Effector CD8-positive, alpha-beta T cell (primary cell): ENCODE measurements around the gene CELF2.

ENCODE experiments used
- DNase-seq: peaks from one replicate; lab custom pipeline; 2025; lab: John Stamatoyannopoulos, UW

The CELF2 gene

DNA sequence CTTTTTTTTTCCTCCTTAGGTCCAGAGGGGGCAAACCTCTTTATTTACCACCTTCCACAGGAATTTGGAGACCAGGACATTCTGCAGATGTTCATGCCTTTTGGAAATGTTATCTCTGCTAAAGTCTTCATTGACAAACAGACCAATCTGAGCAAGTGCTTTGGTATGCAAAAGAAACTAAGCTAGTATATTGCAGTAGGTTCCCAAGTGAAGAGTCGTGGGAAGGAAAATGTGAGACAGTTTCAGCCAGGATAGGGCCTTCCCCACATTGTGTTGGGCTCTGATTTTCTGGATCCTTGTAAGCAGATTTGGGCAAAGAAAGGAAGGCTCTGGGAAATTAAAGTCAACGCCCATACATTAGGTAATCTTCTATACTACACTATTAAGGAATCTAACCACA lies 308.1 kb downstream of the CELF2 start:
- no peak for DNase-seq

DNA sequence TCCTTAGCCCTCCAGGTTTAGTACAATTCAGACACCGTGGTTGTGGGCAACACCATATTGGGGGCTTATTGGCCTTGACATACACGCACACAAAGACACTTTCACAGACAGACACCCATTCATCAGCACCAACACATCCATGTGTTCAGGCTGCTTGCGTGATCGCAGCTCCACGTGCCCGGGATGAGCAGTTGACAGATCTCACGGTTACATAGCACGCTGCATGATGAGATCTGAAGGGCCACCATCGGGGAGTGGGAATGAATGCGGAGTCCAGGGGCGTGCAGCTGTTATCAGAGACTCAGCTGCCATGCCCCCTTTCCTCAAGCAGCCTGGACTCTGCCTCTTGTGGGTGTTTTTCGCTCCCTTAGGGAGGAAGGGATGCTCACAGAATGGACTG lies 308.6 kb downstream of the CELF2 start:
- DNase-seq = no peak

- no peak for DNase-seq
Observed at GRCh38 chr10:11326913-11327616, 309.4 kb downstream of the CELF2 start.

DNA sequence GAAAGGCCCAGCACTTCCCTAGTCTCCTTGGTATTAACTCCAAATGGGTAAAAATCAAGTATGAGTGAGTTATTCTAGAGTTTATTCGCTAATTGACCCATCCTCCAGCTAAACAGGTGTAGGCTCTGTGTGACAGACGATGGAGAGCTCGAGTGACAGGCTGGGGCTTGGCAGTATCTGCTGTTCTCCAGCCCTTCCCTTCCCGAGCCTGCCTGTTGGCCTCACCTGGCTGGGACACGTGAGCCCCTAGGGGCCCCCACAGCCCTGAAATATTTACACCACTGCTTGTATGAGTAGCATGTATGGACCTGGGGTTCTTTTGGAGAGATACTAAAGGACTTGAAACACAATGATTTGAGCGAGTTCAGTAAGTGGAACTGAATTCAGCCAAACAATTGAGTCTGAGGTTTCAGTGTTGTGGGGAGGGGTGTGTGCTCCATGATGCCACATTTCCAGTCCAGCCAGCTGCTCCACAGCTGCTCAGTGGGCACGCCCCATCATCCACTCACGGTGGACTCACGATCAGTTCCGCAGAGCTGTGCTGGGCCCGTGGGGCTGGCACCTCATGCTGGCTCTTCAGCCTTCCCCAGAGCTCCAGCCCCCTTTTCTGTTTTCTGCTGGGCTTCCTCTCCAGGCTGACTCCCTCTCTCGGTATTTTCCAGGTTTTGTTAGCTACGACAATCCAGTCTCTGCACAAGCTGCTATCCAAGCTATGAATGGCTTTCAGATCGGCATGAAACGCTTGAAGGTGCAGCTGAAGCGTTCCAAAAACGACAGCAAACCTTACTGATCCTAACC lies 310.8 kb downstream of the CELF2 start:
- DNase-seq = no peak

DNA sequence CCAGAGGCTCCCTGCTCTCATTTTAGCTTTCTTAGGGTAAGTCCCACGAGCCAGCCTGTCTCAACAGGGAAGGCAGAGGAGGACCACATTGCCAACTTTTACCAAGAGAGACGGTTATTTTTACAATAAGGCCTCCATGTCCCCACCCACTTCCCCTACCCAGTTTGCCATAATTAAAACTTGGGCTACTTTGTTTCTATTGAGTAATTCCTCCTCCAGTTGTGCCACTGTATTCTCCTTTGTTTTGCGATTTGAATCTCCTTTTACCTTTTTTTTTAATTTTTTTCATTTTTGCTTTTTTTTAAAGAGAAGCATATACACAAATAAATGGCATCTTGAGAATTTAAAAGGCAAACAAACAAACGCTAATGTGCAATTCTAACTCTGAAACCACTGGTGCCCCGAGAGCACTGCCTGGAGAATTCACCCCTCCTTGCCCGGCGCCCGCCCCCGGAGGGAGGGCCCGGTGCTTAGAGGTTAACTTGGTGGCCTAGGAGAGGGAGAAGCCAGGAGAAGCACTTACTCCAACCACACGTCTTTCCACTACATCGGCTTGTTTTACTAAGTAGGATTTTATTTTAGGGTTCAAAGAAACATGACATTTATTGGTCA lies 311.5 kb downstream of the CELF2 start:
- no peak for DNase-seq

GRCh38 chr10:11330383-11331045 lies 312.8 kb downstream of the CELF2 start:
- no peak for DNase-seq

- no peak for DNase-seq
Observed at GRCh38 chr10:11331046-11331577, 313.4 kb downstream of the CELF2 start.

DNA sequence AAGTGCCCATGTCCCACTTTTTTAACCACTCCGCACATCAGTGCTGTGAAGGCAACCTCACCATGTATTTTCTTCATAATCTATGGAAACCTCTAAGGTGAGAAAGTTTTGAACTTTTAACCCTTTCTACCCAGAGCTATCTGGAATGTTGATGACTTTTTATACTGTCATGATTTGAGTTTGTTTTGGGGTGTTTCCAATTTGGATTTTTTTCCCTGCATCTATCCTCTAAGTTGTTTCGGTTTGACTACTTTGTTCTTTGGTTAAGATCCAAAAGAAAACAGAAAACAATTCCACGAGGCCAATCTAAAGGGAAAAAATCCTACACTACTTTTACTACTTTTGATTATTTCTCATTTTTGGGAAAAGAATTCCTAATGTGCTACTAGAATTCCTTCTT lies 314.1 kb downstream of the CELF2 start:
- DNase-seq = no peak

DNA sequence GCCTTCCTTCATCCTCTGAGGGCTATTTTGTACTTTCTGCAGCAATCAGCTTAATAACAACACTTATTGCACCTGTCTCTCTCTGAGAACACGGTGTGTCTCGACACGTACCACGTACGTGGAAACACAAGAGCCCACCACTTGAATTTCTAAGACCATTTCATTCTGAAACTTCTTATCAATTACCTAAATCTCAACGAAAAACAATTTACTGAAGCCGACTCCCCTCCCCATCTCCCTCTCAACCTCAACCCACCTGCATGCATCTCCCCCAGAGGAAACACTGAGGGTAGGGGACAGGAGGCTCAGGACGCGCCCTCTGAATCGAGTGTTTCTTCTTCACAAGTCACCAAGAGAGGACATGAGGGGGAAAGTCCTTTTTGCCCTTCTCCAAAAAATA lies 315.2 kb downstream of the CELF2 start:
- DNase-seq = no peak

- DNase-seq = no peak
Observed at GRCh38 chr10:11334436-11334835, 316.8 kb downstream of the CELF2 start.

GRCh38 chr10:11335167-11335652 lies 317.5 kb downstream of the CELF2 start:
- no peak for DNase-seq

- DNase-seq = no peak
Observed at GRCh38 chr10:11335881-11336430, 318.3 kb downstream of the CELF2 start.

DNA sequence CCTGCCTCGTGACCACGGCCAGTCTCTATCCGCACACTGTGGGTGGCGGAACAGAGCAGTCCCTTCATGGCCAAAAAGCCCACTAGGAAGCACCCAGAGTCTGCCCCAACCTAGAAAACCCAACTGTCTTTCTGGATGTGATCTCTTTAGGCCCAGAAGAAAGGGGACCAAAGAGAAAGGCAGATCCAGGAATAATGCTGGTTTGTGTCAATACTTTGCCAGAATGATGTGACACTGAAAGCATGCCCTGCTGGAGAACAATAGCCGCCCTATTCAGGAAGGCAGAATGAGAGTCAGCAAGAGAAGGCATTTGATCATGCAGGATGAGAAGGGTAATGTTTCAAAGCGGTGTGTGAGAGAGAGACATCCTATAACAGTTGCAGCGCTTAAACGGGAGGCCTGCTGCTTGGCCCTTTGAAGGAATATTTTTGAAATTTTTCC lies 319.1 kb downstream of the CELF2 start:
- DNase-seq = no peak

GRCh38 chr10:11337516-11337915 lies 319.8 kb downstream of the CELF2 start:
- DNase-seq = no peak

DNA sequence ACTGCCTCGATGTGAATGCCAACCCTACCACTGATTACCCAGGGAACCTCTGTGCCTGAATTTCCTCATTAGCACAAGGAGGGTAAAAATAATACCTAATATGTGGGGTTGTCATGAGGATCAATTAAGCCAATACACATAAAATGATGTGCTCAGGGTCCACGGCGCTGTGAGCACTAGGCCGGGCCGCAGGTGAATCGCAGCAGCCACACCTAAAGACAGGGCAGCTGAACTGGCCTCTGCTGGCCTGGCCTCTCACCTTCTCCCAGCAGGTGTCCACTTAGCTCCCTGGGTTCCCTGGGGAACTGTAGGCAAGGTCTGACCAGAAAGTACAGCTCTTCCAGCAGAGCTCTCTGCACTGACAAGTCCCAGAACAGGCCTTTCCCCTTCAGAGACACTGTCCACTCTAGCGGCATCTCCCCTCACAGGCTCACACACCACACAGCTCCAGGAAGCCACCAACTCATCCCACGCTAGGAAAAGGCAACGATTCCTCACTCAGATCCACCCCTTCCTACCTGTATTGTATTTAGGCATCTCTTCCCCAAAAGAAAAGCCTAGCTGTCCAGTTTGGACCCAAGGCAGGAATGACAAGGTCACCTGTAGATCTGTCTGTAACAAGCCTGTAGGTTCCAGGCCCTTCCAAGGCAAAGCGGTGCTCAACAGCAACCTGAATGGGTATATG lies 320.6 kb downstream of the CELF2 start:
- DNase-seq = no peak

GRCh38 chr10:11339013-11339412 lies 321.3 kb downstream of the CELF2 start:
- DNase-seq = no peak

- no peak for DNase-seq
Observed at GRCh38 chr10:11339660-11340059, 322.0 kb downstream of the CELF2 start.

DNA sequence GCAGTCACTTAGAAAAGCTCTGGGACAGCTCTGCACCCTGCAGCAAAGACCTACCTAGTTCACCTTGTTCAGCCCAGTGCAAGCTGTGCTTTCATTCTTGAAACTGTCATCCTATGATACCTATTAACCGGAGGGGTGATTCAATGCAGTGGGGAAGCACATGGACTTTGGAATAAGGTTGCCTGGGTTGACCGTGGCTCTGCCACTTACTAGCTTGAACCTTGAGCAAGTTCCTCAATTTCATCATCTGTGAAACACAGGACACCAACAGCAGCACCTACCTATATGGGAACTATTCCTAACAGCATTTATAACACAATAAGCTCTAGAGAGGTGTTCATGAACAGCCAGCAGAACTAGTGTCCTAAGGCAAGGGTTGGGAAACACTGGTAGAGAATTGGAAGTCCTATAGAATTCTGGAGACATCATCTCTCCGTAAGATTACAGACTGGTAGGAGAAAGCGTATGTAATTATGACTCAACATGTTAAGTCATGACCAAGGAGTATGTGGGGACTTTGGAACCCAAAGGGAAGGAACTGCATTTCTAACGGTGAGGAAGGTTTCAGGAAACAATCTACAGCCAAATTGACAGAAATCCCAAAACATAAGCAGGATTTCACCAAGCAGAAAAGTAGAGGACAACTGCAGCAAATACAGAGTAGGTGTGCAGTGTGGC lies 323.8 kb downstream of the CELF2 start:
- no peak for DNase-seq

DNA sequence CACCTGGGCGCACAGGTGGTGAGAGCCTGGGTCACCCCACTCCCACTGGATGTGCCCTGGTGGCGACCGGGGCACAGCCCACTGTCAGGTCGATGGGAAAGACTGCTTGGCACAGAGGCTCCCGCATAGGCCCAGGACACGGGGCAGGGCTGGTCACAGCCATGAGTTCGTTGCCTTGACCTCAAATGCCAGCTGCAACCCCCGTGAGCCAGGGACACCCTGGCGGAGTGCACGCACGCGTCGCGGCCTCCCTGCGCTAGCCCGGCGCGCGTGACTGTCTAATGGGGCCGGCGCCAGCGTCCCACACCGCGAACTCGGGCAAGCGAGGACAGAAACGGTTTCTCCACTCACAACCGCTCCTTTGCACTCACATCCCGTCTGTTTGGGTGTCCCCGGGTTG lies 326.4 kb downstream of the CELF2 start:
- no peak for DNase-seq

DNA sequence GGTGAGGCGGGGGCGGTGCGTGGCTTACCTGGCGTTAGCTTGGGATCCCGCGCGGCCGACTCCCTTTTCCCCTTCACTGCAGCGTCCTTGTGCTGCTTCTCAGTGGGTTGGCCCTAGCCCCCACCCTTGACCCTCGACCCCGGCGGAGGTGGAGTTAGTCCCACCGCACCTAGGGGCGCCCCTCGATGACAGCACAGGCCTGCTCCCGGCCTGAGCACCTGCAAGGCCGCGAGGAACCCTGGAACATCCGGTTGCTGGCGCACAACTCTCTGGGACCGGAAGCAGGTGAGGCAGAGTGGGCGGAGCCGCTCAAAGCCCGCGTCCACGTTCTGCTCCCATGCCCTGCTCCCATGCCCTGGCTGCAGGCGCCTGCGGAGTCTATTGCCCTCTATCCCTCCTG lies 326.9 kb downstream of the CELF2 start:
- DNase-seq = no peak
